NOMO-1 treated with dmso at 0.1 percent for 144 hours (cell line): ENCODE data around the gene EYS.
"Not testable (repeated sequence)": the region's sequence is repeated elsewhere in the genome, so short reads cannot be mapped to it uniquely, and the experiment has no call there.

ENCODE experiments used
- DNase-seq: peaks from one replicate; lab custom pipeline; 2025; ENCODE audit not compliant: unreplicated experiment; lab: John Stamatoyannopoulos, UW

Gene EYS

DNA sequence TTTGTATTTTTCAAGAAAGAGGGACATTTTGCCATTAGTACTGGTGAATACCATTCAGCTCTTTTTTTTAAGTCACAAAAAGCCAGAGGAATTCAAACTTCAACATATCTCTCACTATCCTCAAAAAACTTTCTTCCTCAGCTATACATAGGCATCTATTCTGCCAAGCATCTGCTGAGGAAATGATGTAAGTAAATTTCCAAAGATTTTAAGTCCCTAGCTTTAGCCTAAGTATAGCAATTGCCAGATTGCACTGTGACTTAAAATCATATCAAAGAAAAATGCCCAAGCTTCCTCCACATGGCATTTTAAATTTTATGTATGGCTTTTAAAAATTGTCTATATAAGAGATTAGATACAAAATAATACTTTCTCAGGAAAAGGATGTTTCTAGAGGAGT, 237.4 kb downstream of the EYS start:
- DNase-seq: no peak

DNA sequence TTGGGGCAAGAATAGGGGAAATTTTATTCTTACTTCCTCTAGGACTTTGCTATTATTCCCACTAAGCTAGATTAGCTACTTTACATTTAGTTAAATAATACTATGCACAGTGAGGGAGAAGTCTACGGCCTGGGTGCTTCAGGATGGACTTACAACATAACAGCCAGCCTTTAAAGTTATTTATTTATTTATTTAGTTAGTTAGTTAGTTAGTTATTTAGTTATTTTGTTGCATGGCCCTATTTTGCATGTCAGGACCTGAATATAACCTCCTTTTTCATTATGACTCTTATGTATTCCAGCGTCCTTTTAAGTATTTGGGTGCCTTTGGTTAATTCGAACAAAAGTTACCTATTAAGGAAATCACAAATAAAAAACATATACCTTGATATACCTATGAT, 238.7 kb downstream of the EYS start:
- DNase-seq: no peak

DNA sequence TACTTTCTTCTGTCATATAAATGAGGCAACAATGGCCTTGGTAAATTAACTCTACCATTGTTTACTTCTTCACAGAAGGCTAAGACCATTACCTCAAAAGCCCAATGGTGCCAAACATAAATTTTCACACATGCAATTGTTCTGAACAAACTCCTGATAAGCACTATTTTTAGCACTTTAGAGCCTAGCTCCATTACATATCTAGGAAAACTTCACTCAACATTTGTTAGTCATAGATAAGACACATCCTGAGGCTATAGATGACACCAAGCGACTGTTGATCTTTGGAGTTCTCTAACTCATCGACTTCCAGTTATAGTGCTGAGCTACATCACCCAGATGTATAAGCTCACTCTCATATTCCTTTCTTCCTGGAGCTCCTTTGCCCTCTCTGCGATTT, 245.9 kb downstream of the EYS start:
- DNase-seq: no peak

DNA sequence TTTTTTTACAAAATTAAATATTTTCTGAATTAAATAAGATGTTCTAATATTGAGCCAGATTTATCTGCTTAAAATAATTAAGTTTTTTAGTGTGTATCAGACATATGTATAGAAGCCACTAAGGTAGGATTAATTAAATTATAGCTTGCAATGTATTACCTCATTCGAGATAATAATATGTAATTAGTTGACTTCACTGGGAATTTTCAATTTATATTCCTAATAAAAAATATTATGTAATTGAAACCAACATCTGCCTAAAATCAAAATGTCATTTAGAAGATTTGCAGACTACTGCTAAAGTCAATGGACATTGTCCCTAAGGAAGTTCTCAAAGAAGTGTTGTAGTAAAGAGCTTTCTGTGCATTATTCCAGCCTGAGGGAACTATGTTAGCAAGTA, 254.7 kb downstream of the EYS start:
- DNase-seq: no peak

DNA sequence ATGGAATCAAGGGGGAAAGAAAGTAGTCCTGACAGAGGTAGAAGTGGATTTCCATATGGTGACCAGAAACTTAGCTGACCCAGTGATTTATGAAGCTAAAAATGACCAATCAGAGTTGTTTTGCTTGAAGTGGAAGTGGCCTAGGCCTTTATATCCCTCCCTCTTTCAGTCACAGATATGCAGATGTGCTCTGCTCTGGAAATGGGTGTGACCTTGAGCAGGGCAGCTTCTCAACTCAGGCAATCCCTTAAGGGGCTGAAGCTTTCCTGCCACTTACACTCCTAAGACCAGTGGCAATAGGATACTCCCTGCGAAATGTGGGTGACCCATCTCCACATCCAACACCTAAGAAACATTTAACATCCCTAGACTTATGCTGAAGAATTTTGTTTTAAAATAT, 256.6 kb downstream of the EYS start:
- no peak for DNase-seq

DNA sequence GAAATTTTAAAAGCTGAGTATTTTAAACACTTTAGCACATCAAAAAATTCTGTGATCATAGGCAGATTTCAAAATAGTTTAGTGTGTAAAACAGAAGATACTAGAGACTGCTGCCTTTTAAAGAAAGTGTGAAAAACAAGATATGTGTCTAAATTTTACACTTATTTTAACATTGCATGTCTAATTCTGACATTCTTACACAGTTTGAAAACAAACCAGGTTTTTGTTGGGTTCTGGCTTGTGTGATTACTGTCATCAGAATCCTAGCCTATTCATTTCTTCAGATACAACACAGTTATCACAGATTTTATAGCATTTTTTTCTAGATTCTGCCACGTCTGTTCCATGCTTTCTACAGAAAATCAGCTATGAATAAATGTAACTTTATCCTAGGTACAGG, 257.1 kb downstream of the EYS start:
- DNase-seq: no peak

DNA sequence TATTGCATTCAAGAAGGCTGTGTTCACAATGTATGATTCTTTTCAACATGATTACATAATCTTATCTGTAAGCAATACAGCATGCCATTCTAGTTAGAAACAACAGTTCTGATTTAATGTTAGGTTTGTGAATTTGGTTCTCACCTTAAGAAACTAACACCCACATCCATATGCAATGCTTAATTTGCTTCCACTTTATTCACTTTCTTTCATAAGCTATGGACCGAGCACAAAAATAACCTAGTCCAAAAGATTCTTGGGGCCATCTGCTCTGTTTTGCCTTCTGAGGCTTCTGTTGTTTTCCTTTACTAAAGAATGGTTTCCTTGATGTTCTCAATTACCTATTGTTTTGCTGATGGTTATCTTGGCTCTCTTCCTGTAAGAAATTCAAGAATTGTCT, 258.2 kb downstream of the EYS start:
- no peak for DNase-seq

DNA sequence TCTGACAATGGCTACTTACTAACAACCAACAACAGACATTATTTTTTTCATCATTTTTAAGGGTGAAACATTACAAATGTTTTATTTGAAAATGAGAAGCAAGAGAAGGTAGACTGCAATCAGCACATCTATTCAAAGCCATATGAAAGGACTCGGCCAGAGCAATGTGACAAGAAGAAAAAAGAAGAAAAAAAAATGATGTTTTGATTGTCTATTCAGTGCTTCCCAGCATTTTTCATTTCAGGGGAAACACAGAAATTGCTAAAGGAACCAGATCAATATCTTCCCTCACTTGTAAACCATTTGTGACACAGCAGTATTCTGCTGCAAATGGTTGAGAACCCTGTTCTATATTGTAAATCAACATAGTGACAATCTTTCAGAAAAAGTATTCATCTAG, 270.7 kb downstream of the EYS start:
- no peak for DNase-seq

DNA sequence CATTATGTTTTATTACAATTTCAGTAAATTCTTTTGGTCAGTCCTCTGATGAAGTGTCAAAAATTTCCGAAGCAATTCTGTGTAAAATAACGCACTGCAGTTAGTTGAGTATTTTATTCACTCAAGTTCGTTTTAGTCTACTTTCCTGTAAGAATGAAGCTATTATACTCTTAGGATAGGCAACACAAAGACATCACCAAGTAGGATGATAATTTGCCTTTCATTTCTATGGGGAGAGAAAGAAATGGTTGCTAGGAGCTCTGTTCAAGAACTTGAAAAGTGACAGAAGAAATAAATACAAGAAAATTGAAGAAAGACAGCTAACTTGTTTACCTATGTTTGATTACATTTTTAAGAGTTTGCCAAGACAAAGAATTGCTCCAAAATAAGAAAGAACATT, 290.4 kb downstream of the EYS start:
- DNase-seq: no peak

DNA sequence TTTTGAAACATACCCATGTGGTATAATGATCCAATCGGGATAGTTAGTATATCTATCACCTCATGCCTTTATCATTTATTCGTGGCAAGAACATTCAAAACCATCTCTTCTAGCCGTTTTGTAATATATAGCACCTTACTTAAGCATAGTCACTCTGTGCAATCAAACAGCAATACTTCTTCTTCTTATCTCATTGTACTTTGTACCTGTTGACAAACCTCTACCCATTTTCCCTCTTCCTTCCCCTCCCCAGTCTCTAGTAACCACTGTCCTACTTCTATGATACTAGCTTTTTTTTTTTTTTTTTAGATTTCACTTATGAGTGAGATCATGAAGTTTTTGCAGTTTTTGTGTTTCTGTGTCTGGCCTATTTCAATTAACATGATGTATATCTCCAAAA, 296.7 kb downstream of the EYS start:
- no peak for DNase-seq

DNA sequence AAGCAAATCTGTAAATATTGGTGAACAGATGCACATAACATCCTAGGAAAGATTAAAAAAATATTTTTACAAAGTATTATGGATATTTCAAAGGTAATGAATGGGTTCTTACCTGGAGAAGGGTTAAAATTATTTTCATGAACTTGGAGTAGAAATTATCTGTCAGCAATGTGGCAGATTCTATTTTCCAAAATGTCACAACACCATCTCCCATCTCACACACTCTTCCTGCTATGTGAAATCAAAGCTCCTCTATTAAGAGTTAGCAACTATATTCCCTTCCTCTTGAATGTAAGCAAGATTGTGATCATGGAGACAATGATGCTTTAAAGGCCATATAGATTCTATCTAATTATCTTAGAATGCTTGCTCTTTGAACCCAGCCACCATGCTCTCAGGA, 304.5 kb downstream of the EYS start:
- DNase-seq: no peak

DNA sequence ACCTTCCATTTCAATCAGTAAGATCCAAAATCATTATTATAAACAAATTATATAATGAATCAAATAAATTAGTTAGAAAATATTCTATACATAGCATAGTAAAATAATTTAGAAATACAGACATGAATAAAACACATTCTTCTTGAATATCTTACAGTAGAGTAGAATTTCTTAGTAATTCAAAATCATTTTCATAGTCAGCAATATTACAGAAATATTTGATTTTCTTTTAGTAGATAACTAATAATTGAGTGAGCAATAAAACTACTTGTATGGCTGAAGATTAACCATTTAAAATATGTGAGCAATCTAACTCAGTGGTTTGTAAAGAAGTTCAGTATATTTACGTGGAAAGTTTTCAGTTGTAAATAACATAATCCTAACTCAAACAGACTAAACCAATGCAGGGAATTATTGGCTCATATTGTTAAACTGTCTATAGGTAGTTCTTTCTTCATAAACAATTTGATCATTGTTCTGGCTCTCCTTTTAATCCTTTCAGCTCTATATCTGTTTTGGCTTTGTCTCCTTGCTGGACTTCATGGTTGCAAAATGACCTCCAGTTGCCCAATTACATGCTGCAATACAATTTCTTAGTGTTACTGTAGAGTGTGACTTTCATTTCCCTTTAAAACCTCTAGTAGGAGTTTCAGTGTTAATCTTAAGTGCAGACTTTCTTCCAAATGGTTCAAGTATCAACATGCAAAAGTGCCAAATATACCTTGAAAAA, 307.5 kb downstream of the EYS start:
- DNase-seq: peak; percentile 35

DNA sequence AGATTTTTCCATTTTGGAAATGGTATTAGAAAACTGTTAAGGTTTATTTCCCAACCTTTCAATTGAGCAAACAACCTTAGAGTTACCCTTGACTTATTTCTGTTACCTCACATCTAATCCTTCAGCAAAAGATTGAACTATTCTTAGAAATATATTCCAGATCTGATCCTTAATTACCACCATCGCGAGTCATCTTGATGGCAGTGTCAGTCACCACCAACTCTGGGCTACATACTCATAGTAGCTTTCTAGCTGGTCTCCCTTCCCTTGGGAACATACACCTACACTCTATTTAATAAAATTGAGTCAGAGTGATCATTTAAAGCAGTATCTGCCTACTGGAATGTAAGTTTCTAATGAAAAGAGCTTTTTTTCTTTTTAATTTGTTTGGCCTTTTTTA, 308.2 kb downstream of the EYS start:
- no peak for DNase-seq

DNA sequence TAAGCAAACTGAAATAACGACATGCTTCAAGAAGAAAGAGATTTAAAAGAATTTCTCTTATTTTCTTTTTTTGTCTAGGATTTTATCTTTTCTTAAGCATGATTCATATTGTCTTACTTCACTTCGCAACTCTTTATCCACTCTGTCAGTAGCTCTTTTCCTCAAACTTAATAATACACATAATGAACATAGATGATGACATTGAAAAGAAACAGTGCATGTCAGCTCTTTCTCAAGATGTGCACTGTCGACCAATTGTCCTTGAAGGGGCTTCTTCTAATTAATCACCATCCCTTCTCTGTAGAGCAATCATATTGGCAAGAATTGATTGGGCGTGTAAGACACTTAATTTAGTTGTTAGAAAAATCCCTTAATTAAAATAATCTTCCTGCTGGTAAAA, 356.5 kb downstream of the EYS start:
- DNase-seq: no peak

DNA sequence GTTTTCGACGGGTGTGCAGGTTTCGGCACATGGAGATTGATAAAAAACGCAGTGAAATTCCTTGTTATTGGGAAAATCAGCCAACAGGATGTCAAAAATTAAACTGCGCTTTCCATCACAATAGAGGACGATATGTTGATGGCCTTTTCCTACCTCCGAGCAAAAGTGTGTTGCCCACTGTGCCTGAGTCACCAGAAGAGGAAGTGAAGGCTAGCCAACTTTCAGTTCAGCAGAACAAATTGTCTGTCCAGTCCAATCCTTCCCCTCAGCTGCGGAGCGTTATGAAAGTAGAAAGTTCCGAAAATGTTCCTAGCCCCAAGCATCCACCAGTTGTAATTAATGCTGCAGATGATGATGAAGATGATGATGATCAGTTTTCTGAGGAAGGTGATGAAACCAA, 404.4 kb downstream of the EYS start:
- DNase-seq: not testable (repeated sequence)

DNA sequence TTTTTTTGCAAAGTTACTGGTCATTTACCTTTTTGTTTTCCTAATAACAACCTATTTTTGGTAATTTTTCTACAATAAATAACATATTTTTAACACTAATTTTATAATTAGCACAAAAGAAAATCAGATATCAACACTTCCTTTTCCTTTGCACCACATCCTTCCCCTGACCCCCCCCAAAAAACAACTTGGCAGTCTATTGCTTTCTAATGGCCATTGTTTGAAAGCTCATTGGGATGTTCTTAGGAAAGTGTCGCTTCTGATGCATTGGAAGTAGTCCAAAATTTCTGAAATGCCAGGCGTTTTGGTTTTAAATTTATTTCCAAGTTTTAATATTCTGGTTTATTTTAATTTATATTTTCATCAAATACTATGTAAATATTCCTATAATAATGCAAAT, 407.8 kb downstream of the EYS start:
- no peak for DNase-seq

DNA sequence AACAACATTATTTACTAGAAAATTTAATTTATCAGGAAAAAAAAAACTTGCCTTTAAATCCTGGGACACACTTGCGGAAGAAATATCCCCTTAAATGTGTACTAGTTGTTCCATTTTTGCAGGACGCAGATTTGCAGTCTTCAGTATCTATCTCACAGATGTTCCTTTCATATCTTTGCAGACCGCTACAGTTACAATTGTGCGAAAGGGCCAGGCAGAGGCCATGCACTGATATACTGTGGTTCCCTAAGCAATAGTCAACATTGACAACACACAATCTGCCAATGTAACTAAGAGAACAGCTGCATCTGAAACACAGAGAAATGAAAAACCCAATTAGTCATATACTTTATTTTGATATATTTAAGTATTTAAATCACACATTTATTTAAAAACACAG, 411.2 kb downstream of the EYS start:
- no peak for DNase-seq

DNA sequence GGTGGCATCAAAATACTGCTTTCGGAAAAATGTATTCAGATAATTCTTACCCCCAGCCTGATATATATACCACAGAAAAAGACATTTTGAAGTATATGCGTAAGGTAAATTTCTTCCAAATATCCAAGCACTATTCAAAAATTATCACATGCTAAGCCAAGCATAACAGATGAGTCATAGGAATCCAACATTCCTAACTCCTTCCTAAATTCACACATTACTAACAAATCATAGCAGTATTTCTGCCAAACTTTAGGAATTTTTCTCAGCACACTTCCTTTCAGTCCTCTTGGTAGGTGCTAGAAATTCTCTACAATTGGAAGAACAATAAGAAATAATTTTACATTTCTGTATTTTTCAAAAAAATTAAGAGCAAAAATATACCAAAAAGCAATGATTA, 417.5 kb downstream of the EYS start:
- no peak for DNase-seq

DNA sequence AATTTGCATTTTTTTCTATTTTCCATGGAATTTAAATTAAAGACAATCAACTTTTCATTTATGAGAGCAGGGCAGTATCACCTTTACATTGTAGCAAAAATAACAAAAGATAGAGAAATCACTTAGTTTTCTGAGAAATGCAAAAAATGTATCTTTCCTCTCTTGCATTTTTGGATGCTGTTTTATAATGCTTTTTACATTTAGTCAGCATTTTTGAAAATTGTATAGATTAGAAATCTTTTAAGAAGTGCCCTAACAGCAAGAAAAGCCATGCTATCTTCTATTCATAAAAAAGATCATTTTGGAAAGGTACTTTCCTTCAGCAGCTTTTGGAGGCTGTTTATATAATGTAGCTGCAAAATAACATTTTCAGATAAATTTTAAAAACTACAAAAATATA, 421.8 kb downstream of the EYS start:
- no peak for DNase-seq

DNA sequence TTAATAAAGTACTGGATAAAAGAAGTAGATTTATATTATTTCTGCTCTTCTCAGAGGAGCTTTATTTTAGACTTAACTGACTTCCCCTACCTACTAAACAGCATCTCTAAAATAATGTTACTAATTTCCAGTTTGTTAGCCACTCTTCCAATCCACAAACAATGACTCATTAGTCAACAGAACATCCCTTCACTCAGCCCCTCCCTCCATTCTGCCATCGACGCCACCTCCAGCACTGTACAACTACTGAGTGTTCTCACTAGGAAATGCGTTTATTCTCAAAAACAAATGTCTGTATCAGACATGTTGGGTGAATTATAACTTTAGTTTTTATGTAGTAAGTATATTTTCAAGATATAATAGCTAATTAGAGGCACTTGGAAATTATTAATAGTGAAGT, 427.0 kb downstream of the EYS start:
- no peak for DNase-seq

DNA sequence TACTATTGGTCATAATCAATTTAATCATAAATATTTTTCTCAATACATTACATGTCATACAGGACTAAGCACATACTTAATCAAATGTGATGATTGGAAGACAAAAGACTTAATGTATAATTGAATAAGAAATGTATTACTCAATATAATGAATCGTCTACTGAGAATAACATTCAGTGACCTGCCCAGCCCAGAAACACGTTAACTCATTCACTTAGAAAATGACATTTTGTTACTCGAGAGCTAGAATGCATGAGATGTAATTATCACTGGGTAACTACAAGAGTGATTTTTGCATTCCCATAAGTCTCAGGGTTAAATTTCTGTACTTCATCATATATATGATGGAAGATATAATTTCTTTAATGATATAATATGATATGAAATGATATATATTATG, 444.8 kb downstream of the EYS start:
- DNase-seq: no peak

DNA sequence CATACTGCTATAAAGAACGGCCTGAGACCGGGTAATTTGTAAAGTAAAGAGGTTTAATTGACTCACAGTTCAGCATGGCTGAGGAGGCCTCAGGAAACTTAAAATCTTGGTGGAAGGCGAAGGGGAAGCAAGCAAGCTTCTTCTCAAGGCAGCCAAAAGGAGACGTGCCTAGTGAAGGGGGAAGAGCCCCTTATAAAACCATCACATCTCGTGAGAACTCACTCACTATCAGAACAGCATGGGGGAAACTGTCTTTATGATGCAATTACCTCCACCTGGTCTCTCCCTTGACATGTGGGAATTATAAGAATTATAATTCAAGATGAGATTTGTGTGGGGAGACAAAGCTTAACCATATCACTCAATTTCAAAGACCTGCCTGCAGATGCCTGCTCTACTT, 447.0 kb downstream of the EYS start:
- no peak for DNase-seq

DNA sequence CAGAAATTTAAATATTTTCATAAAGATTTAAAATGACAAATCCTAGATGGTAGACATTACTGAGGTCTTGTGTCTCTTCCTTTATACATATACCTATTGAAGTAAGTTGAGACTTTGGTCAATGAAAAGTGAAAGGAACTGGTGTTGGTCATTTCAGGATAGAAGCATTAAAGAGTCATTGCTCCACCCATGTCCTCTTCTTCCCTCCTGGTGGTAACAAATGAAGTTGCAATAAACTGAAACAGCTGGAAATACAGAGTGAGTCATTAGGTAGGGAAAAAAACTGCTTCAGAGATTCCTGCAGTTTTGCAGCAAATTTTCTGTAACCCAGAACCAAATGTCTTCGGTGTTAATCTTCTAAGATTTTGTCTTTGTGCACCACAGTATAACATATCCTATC, 448.0 kb downstream of the EYS start:
- no peak for DNase-seq

DNA sequence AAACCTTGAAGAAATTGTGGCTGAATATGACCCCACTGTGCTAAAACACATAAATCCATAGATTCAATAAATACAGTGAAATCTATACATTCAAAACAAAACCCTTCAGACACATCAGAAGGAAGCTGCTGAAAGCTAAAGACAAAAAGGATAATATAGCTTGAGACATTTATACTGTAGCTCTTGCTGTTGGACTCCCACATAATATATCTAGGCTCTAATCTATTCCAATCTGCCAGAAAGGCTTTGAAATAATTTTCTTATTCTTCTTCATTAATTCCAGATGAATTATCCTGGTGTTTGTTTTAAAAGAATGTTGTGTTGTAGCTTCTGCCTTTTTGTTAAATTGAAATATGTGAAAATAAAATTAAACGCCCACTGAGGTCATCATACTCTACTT, 454.0 kb downstream of the EYS start:
- DNase-seq: no peak
